H1 (cell line): ENCODE data around the gene SIGLEC6. TPM values are rescaled to one million over a fixed set of nuclear protein-coding genes. Genes with fewer than 3 reads are reported as not detected.

Experiments used
- NRF1 ChIP-seq: IDR thresholded peaks from 2 replicates; pipeline ENCODE4 v1.6.1; 2011; ENCODE audit warnings: mild to moderate bottlenecking, low read depth, low read length, improper control_type of control experiment
- SRF ChIP-seq: IDR thresholded peaks from 2 replicates; pipeline ENCODE4 v1.6.1; 2011; ENCODE audit warnings: mild to moderate bottlenecking, low read depth, low read length, moderate library complexity
- polyA plus RNA-seq, 7 experiments: library from polyadenylated mRNA; depleted of rRNA in 3 of 7; stranded (reverse) in 5 of 7; unstranded in 2 of 7; fragments of >200 nt in 5 of 7; fragments of 200-250 nt in 2 of 7; gene quantifications; 1 replicate in 5 of 7; 2 replicates in 1 of 7; 4 replicates in 1 of 7; pipeline versions ENCODE4 v1.2.1 to v1.2.3, GENCODE V29; 2011 to 2013; ENCODE audit warnings: missing spikeins in 2 of 7, mixed read lengths in 2 of 7
- total RNA-seq: library from RNA; stranded (reverse); fragmentation: NEBNext Ultra II Directional; extraction: Animal tissue kit (Norgen Biotek cat#: 25700); gene quantifications from 2 replicates; pipeline ENCODE4 v1.2.1, GENCODE V29; 2021

SIGLEC6 gene
- total and polyA plus RNA-seq, 2 of the 8 experiments (the other 6 are each of a cell fraction or from before 2014, with no cell fraction given), result 0.05 TPM; not detected in 1

DNA sequence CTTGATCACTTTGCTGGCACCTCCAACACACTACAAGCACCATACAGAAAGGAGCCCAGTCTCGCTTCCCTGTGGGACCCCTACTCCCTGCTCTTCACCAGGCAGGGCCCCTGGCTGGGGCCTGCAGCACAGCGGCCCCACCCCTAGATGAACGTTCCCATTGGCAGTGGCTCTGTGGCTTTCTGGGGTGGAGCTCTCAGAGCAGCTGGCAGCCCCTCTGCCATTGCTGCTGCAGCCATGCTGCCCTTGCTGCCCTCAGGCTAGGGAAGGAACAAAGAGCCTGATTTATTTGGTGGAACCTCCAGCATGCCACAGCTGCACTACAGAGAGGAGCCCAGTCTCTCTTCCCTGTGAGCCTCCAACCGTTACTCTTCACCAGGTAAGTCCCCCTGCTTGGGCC is 5.8 kb downstream of the SIGLEC6 start (continued):
- TF ChIP-seq NRF1, result no peak
- TF ChIP-seq SRF, result no peak
